Upper lobe of left lung (tissue), 6 donors: ENCODE measurements around the gene FLNB. TPM values are rescaled to one million over a fixed set of nuclear protein-coding genes. Genes with fewer than 3 reads are reported as not detected.

Source experiments
- ATAC-seq, 2 donors: fragments of 200-7000 bp; cut with Tn5 transposase; one replicate each; pipeline ENCODE4 v1.9.1; 2022; ENCODE audit warnings: mild to moderate bottlenecking in 2 of 2, moderate library complexity in 2 of 2; ENCODE audit not compliant: low FRiP score in 2 of 2
- DNase-seq, 2 donors: peaks; one replicate each; pipeline ENCODE4 v3.0.0-alpha.2; 2019 to 2020
- H3K27ac ChIP-seq, 4 donors: fragments of 200-600 bp; sonication (generic); one replicate each; pipeline ENCODE4 v1.5.1; 2016 to 2019
- H3K27me3 ChIP-seq, 4 donors: fragments of 200-600 bp; sonication (generic); one replicate each; pipeline ENCODE4 v1.5.1; 2017 to 2019
- H3K36me3 ChIP-seq, 4 donors: fragments of 200-600 bp; sonication (generic); one replicate each; pipeline ENCODE4 v1.5.1; 2016 to 2019
- H3K4me1 ChIP-seq, 4 donors: fragments of 200-600 bp; sonication (generic); one replicate each; pipeline ENCODE4 v1.5.1; 2018 to 2019
- H3K4me3 ChIP-seq, 4 donors: fragments of 200-600 bp; sonication (generic); one replicate each; pipeline ENCODE4 v1.5.1; 2017 to 2019; ENCODE audit warnings: mild to moderate bottlenecking in 2 of 4, moderate library complexity in 1 of 4
- H3K9me3 ChIP-seq, 4 donors: fragments of 200-600 bp; sonication (generic); one replicate each; pipeline ENCODE4 v1.5.1; 2018 to 2019
- EP300 ChIP-seq, 4 donors: sonication (generic); formaldehyde crosslinking; IDR thresholded peaks; one replicate each; pipeline ENCODE4 v1.5.1; 2017; ENCODE audit warnings: antibody characterized with exemption in 4 of 4, control low read depth in 2 of 4
- POLR2A ChIP-seq, 4 donors: fragments of 450-650 bp; IDR thresholded peaks; one replicate each; pipeline ENCODE4 v1.5.1; 2016 to 2017; ENCODE audit warnings: antibody characterized with exemption in 4 of 4, mild to moderate bottlenecking in 2 of 4
- POLR2AphosphoS5 ChIP-seq, 2 donors: sonication (generic); formaldehyde crosslinking; IDR thresholded peaks; one replicate each; pipeline ENCODE4 v1.5.1; 2017; ENCODE audit warnings: antibody characterized with exemption in 2 of 2
- WGBS, 2 donors: methylation state at CpG; one replicate each; pipeline ENCODE4 v1.1.5; 2017 to 2018; 5-methylcytosine and 5-hydroxymethylcytosine counted together
- total RNA-seq, 6 donors: library from RNA; depleted of rRNA in 4 of 6; stranded (reverse); fragments of >200 nt in 4 of 6; gene quantifications; one replicate each; pipeline versions ENCODE4 v1.1.0 to v1.2.1, GENCODE V29; 2016 to 2021
- TF ChIP-seq, protein P1 (sequence below), 6 experiments: fragments of 450-650 bp in 4 of 6; fragments of 200-600 bp in 2 of 6; sonication (generic) in 2 of 6; IDR thresholded peaks; one replicate each; pipeline ENCODE4 v1.5.1; 2016 to 2019; ENCODE audit warnings: antibody characterized with exemption in 6 of 6
- donor health status: DM: no; HTN: no; CAD: no; lungs with moderate emphysema.
- donor health status: DM: no; HTN: yes; CAD: no; lungs with severe emphysema.

FLNB gene
- total RNA-seq, 6 donors from 2014 or later, result 101 to 193 (median 127) TPM

DNA sequence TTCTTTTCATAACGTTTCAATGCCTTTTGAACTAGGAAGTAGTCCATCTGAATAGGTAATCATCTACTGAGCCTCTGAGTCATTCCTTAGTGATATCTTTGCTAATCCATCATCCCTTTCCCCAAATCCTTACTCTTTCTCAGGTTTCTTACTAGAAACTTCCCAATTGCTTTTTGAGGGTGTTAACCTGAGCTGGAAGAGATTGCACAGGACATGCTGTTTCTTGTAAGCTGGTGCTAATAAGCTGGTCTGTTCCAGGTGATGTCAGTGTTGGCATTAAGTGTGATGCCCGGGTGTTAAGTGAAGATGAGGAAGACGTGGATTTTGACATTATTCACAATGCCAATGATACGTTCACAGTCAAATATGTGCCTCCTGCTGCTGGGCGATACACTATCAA is 101.5 kb downstream of the FLNB start:
- H3K27me3 ChIP-seq, result no peaks in the 10 kb centered on the region
- no peak overlapping the region for H3K4me3 ChIP-seq
- 90% methylated on average over 5 of the region's 5 CpGs for WGBS, 2 donors
- ATAC-seq, result no peak
- no peaks in the 10 kb centered on the region for H3K9me3 ChIP-seq
- DNase-seq, result no peak
- peaks cover 5 to 87% (median 43%) of the 10 kb centered on the region in 4 donors for H3K36me3 ChIP-seq
- no peak overlapping the region for H3K27ac ChIP-seq
- no peak for TF ChIP-seq POLR2A (IDR thresholded peaks at IDR 0.05)
- TF ChIP-seq, protein P1, sequence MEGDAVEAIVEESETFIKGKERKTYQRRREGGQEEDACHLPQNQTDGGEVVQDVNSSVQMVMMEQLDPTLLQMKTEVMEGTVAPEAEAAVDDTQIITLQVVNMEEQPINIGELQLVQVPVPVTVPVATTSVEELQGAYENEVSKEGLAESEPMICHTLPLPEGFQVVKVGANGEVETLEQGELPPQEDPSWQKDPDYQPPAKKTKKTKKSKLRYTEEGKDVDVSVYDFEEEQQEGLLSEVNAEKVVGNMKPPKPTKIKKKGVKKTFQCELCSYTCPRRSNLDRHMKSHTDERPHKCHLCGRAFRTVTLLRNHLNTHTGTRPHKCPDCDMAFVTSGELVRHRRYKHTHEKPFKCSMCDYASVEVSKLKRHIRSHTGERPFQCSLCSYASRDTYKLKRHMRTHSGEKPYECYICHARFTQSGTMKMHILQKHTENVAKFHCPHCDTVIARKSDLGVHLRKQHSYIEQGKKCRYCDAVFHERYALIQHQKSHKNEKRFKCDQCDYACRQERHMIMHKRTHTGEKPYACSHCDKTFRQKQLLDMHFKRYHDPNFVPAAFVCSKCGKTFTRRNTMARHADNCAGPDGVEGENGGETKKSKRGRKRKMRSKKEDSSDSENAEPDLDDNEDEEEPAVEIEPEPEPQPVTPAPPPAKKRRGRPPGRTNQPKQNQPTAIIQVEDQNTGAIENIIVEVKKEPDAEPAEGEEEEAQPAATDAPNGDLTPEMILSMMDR (IDR thresholded peaks at IDR 0.05), result no peak
- no peak for TF ChIP-seq POLR2AphosphoS5 (IDR thresholded peaks at IDR 0.05)
- TF ChIP-seq EP300 (IDR thresholded peaks at IDR 0.05), result no peak
- H3K4me1 ChIP-seq, result peaks cover 0 to 10% (median 5%) of the 10 kb centered on the region in 4 donors

DNA sequence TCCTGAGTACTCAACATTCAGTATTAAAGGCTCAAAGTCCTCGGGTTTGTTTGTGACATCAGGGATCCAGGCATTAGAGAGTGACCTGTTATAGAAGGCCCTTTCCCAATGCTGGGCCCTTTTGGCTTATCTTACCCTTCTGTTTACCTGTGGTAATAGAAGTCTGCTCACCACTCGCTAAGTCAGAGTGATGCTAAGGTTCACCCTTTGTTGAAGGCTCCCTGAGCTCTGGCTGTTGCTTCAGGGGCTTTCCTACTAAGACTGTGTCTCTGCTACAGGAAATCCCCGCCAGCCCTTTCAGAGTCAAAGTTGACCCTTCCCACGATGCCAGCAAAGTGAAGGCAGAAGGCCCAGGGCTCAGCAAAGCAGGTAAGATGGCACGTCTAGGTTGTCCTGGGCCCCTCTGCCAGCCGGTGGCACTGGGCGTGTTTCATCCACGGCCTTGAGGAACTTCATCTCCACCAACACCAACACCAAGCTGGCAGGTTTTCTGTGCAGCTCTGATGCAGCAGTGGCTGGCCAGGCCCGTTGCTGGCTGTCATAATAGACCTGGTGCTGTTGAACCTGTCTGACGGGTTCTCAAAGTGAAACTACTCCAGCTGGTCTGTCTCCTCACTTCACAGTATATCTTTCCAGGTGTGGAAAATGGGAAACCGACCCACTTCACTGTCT is 103.4 kb downstream of the FLNB start:
- no peak overlapping the region for H3K4me3 ChIP-seq
- 51 to 77% methylated on average over 3 to 11 of the region's 11 CpGs for WGBS, 2 donors
- TF ChIP-seq POLR2A (IDR thresholded peaks at IDR 0.05), result no peak
- TF ChIP-seq, protein P1 (IDR thresholded peaks at IDR 0.05), result no peak
- peak; percentile 34 to 53 for TF ChIP-seq POLR2AphosphoS5 (IDR thresholded peaks at IDR 0.05)
- peak in 1 of 4 donors; percentile 10 for TF ChIP-seq EP300 (IDR thresholded peaks at IDR 0.05)
- no peaks in the 10 kb centered on the region for H3K27me3 ChIP-seq
- DNase-seq (peak in 1 of 2 donors; percentile 88), ATAC-seq (peak; percentile 35 to 79)
- peak overlapping the region; percentile 53 to 70 (median 56) for H3K27ac ChIP-seq
- H3K36me3 ChIP-seq, result peaks cover 5 to 81% (median 36%) of the 10 kb centered on the region in 4 donors
- H3K9me3 ChIP-seq, result no peaks in the 10 kb centered on the region
- peaks cover 2 to 11% (median 8%) of the 10 kb centered on the region in 4 donors for H3K4me1 ChIP-seq

DNA sequence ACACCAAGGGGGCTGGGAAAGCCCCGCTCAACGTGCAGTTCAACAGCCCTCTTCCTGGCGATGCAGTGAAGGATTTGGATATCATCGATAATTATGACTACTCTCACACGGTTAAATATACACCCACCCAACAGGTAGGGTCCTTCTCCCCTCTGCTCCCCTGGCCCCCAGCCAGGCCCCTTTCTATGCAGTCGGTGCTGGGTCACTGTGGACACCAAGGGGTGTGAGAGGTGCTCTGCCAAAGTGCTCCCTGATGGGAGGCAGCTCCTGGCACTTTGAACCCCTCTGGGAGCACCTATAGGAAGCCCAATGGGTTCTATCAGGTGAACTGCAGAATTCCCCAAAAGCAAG is 103.9 kb downstream of the FLNB start:
- 44 to 80% methylated on average over 4 to 6 of the region's 6 CpGs for WGBS, 2 donors
- H3K27ac ChIP-seq, result peak overlapping the region in 3 of 4 donors; percentile 55 to 70 (median 56)
- ATAC-seq (no peak), DNase-seq (no peak)
- peaks cover 7 to 16% (median 11%) of the 10 kb centered on the region in 4 donors for H3K4me1 ChIP-seq
- TF ChIP-seq, protein P1 (IDR thresholded peaks at IDR 0.05), result no peak
- TF ChIP-seq POLR2AphosphoS5 (IDR thresholded peaks at IDR 0.05) (no peak), EP300 (IDR thresholded peaks at IDR 0.05) (no peak)
- H3K27me3 ChIP-seq, result no peaks in the 10 kb centered on the region
- no peaks in the 10 kb centered on the region for H3K9me3 ChIP-seq
- no peak overlapping the region for H3K4me3 ChIP-seq
- H3K36me3 ChIP-seq, result peaks cover 2 to 78% (median 32%) of the 10 kb centered on the region in 4 donors

DNA sequence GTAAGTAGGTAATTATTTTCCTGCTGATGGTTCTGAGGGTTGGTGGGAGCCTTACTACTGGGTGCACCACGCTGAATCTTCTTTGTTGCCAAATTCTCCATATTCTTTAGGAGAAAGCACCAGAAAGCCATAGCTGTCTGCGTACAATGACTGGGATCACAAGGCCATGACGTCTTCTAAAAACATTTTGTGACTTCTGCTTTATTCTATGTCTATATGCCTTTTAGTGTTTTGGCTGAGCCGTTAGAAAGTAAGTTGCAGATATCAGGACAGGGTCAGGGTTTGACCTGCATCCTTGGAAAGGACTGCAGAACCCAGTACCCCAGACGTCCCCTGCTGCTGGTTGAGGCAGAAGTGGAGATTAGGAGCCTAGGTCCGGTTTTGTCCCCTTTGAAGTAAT is 107.0 kb downstream of the FLNB start:
- no peak overlapping the region for H3K4me3 ChIP-seq
- 95% methylated on average over 6 of the region's 6 CpGs for WGBS, 2 donors
- ATAC-seq, result no peak
- DNase-seq, result no peak
- peaks cover 0 to 57% (median 24%) of the 10 kb centered on the region in 4 donors for H3K36me3 ChIP-seq
- H3K9me3 ChIP-seq, result no peaks in the 10 kb centered on the region
- peaks cover 25 to 36% (median 27%) of the 10 kb centered on the region in 4 donors for H3K4me1 ChIP-seq
- H3K27me3 ChIP-seq, result no peaks in the 10 kb centered on the region
- no peak overlapping the region for H3K27ac ChIP-seq
- TF ChIP-seq POLR2A (IDR thresholded peaks at IDR 0.05), result no peak

DNA sequence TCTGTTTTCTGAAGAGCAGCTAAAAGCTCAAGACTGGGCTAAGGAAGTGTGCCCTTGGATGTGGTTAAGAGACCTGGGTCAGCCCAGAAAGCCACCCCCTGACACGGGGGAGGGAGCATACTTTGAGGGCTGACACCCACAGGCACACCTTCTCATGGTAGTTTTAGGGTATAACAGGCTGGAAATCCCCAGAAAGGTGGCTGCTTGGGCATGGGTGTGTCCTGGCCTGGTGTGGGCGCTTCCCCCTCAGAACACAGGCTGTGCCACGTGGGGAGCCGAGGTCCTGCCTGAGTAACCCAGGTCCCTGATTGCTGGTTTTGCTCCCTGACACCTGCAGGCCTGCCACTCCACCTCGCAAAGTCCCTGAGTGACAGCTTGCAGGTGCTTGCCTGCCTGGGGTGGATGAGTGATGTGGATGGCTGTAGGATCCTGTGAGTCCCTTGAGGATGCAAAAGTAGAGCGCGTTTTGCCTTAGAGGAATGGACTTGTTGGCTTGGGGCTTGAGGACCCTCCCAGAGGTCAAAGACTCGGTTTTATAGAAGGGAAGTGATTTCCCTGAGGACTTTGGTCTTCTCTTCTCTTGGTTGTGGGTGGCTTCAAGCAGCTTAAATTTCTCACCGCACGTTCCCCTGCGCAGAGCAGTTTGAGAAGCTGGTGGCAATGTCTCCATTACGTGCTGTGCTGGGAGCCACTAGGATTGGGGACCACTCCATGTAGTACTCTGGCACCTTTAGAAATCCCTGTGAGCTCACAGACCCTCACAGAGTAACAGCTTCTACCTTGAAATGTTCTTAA is 108.1 kb downstream of the FLNB start:
- Histone ChIP-seq H3K36me3 (peaks cover 0 to 52% (median 29%) of the 10 kb centered on the region in 4 donors), H3K9me3 (no peaks in the 10 kb centered on the region), H3K27ac (peak overlapping the region in 1 of 4 donors; percentile 22), H3K4me3 (no peak overlapping the region), H3K27me3 (no peaks in the 10 kb centered on the region), H3K4me1 (peaks cover 24 to 41% (median 29%) of the 10 kb centered on the region in 4 donors)
- no peak for DNase-seq
- ATAC-seq, result no peak
- TF ChIP-seq EP300 (IDR thresholded peaks at IDR 0.05), result no peak
- no peak for TF ChIP-seq POLR2A (IDR thresholded peaks at IDR 0.05)
- TF ChIP-seq, protein P1 (IDR thresholded peaks at IDR 0.05), result no peak
- TF ChIP-seq POLR2AphosphoS5 (IDR thresholded peaks at IDR 0.05), result no peak
- WGBS, 2 donors, result 84 to 92% methylated on average over 8 to 12 of the region's 12 CpGs
